A549 (cell line): ENCODE data around the gene PHF1. TPM values are rescaled to one million over a fixed set of nuclear protein-coding genes. Genes with fewer than 3 reads are reported as not detected.
A peak's percentile ranks its signal among the peaks of the same experiment; 100 is the strongest.

ENCODE experiments used
- ATAC-seq, 2 experiments: fragments of 200-7000 bp in 1 of 2; fragments of >200 bp in 1 of 2; cut with Nextera tagmentation in 1 of 2; cut with Tn5 transposase in 1 of 2; 3 replicates each; pipeline versions ENCODE4 v1.8.0 to v1.9.1; 2018 to 2020; ENCODE audit warnings: mild to moderate bottlenecking in 1 of 2, moderate library complexity in 1 of 2
- CTCF ChIA-PET: fragments of 300-600 bp; sonication (Branson Sonifier 250); formaldehyde crosslinking; extraction: SDS; loops from one replicate; lab custom pipeline; 2021; ENCODE audit warnings: antibody characterized with exemption, inconsistent platforms; lab: Yijun Ruan, JAX
- POLR2A ChIA-PET: fragments of 350-600 bp; formaldehyde crosslinking; extraction: SDS; loops from one replicate; lab custom pipeline; 2021; ENCODE audit warnings: antibody characterized with exemption, inconsistent platforms; lab: Yijun Ruan, JAX
- DNase-seq, 2 experiments: peaks; one replicate each; pipeline versions ENCODE4 v3.0.0 to v3.0.0-alpha.2; 2011 to 2016; ENCODE audit warnings: low read depth in 1 of 2, low spot score in 1 of 2
- FAIRE-seq: peaks from 2 replicates; lab custom pipeline; 2011; peaks lifted over from hg19 to GRCh38; lab: Jason Lieb, UNC
- H3K27ac ChIP-seq, 2 experiments: fragments of >200 bp; sonication (Bioruptor Twin); formaldehyde crosslinking; 3 replicates each; pipeline ENCODE4 v1.5.1; 2016 to 2017
- H3K4me1 ChIP-seq: fragments of >200 bp; sonication (Bioruptor Twin); formaldehyde crosslinking; 3 replicates; pipeline ENCODE4 v1.6.1; 2016
- H3K4me2 ChIP-seq: fragments of >200 bp; sonication (Bioruptor Twin); formaldehyde crosslinking; 3 replicates; pipeline ENCODE4 v1.6.1; 2016
- H3K4me3 ChIP-seq: fragments of >200 bp; sonication (Bioruptor Twin); formaldehyde crosslinking; 3 replicates; pipeline ENCODE4 v1.5.1; 2016
- H3K9me3 ChIP-seq: fragments of >200 bp; sonication (Bioruptor Twin); formaldehyde crosslinking; 3 replicates; pipeline ENCODE4 v1.6.1; 2016
- CBX2 ChIP-seq: fragments of 200-600 bp; sonication (generic); IDR thresholded peaks from 2 replicates; pipeline ENCODE4 v1.6.1; 2016; ENCODE audit warnings: low read depth, mild to moderate bottlenecking, borderline replicate concordance
- CBX8 ChIP-seq: fragments of 200-600 bp; sonication (generic); IDR thresholded peaks from 2 replicates; pipeline ENCODE4 v1.6.1; 2016
- CHD2 ChIP-seq: fragments of 150-350 bp; IDR thresholded peaks from 2 replicates; pipeline ENCODE4 v1.6.1; 2014; ENCODE audit warnings: low read length; ENCODE audit not compliant: partially characterized antibody
- EHF ChIP-seq: fragments of 250-450 bp; sonication (Bioruptor Pico); IDR thresholded peaks from 2 replicates; pipeline ENCODE4 v1.5.0; 2020; ENCODE audit warnings: mild to moderate bottlenecking
- FOSL2 ChIP-seq, 2 experiments: fragments of 450-650 bp in 1 of 2; fragments of >200 bp in 1 of 2; sonication (Bioruptor Twin) in 1 of 2; formaldehyde crosslinking; IDR thresholded peaks; 2 replicates each; pipeline versions ENCODE4 v1.5.0 to v1.6.1; 2016 to 2020; ENCODE audit warnings: mild to moderate bottlenecking in 1 of 2, moderate library complexity in 1 of 2
- HDAC2 ChIP-seq: fragments of 200-600 bp; sonication (generic); IDR thresholded peaks from 2 replicates; pipeline ENCODE4 v1.6.1; 2016
- HEYL ChIP-seq: fragments of 250-450 bp; sonication (Bioruptor Pico); IDR thresholded peaks from 2 replicates; pipeline ENCODE4 v1.8.0; 2021; ENCODE audit warnings: mild to moderate bottlenecking, moderate library complexity
- HOXB13 ChIP-seq: fragments of 250-450 bp; sonication (Bioruptor Pico); IDR thresholded peaks from 2 replicates; pipeline ENCODE4 v1.5.0; 2020; ENCODE audit warnings: low read depth, mild to moderate bottlenecking, moderate library complexity
- KDM1A ChIP-seq: fragments of 200-600 bp; sonication (generic); IDR thresholded peaks from 2 replicates; pipeline ENCODE4 v1.6.1; 2016; ENCODE audit warnings: low read depth, mild to moderate bottlenecking
- MAFK ChIP-seq: fragments of 450-650 bp; IDR thresholded peaks from 2 replicates; pipeline ENCODE4 v1.6.1; 2014; ENCODE audit not compliant: partially characterized antibody
- NFE2L2 ChIP-seq: fragments of 150-350 bp; conservative IDR thresholded peaks from 2 replicates; pipeline ENCODE4 v1.6.1; 2014; ENCODE audit warnings: low read length
- NR3C1 ChIP-seq: fragments of >200 bp; sonication (Bioruptor Twin); formaldehyde crosslinking; IDR thresholded peaks from 3 replicates; pipeline ENCODE4 v1.6.1; 2017
- PHF8 ChIP-seq: fragments of 200-600 bp; sonication (generic); IDR thresholded peaks from 2 replicates; pipeline ENCODE4 v1.6.1; 2016; ENCODE audit warnings: low read depth, mild to moderate bottlenecking, antibody characterized with exemption, moderate library complexity, borderline replicate concordance
- POLR2A ChIP-seq: IDR thresholded peaks from 2 replicates; pipeline ENCODE4 v1.6.1; 2012; ENCODE audit warnings: mild to moderate bottlenecking, low read length
- POLR2AphosphoS2 ChIP-seq: conservative IDR thresholded peaks from 2 replicates; pipeline ENCODE4 v1.6.1; 2012; ENCODE audit warnings: low read length, improper control_type of control experiment, inconsistent platforms
- RAD21 ChIP-seq, 2 experiments: fragments of >200 bp in 1 of 2; sonication (Bioruptor Twin) in 1 of 2; formaldehyde crosslinking in 1 of 2; IDR thresholded peaks in 1 of 2; conservative IDR thresholded peaks in 1 of 2; 2 replicates in 1 of 2; 3 replicates in 1 of 2; pipeline ENCODE4 v1.6.1; 2012 to 2018; ENCODE audit warnings: inconsistent platforms in 1 of 2
- RCOR1 ChIP-seq: fragments of 150-350 bp; IDR thresholded peaks from 2 replicates; pipeline ENCODE4 v1.6.1; 2014; ENCODE audit warnings: antibody characterized with exemption, low read length, low read depth
- RFX5 ChIP-seq: fragments of 450-650 bp; IDR thresholded peaks from 2 replicates; pipeline ENCODE4 v1.7.1; 2014; ENCODE audit warnings: antibody characterized with exemption, mild to moderate bottlenecking, moderate library complexity
- RNF2 ChIP-seq: fragments of 200-600 bp; sonication (generic); IDR thresholded peaks from 2 replicates; pipeline ENCODE4 v1.6.1; 2016; ENCODE audit warnings: low read depth, mild to moderate bottlenecking, antibody characterized with exemption, moderate library complexity, borderline replicate concordance
- SREBF2 ChIP-seq: fragments of 450-650 bp; IDR thresholded peaks from 2 replicates; pipeline ENCODE4 v1.6.1; 2014; ENCODE audit warnings: mild to moderate bottlenecking, moderate library complexity
- TFCP2L1 ChIP-seq: fragments of 250-450 bp; sonication (Bioruptor Pico); IDR thresholded peaks from 2 replicates; pipeline ENCODE4 v1.5.0; 2021; ENCODE audit warnings: mild to moderate bottlenecking
- TP53 ChIP-seq: fragments of 250-450 bp; sonication (Bioruptor Pico); IDR thresholded peaks from 2 replicates; pipeline ENCODE4 v1.5.0; 2021; ENCODE audit warnings: mild to moderate bottlenecking, moderate library complexity
- WGBS: methylation state at CpG from one replicate; pipeline ENCODE4 v1.1.6; 2017; ENCODE audit errors: missing lambda C conversion rate; 5-methylcytosine and 5-hydroxymethylcytosine counted together
- polyA plus RNA-seq, 4 experiments: library from polyadenylated mRNA; depleted of rRNA in 3 of 4; stranded (reverse); fragments of >200 nt; fragmentation: RNase III in 1 of 4; extraction: RNeasy Plus Mini Kit Qiagen cat#74134 plus additional on column Dnase treatment in 1 of 4; gene quantifications; 2 replicates in 3 of 4; 3 replicates in 1 of 4; pipeline ENCODE4 v1.2.3, GENCODE V29; 2011 to 2017
- TF ChIP-seq, protein P1 (sequence below): fragments of 250-450 bp; sonication (Bioruptor Pico); IDR thresholded peaks from 2 replicates; pipeline ENCODE4 v1.5.0; 2021; ENCODE audit warnings: mild to moderate bottlenecking, moderate library complexity, borderline replicate concordance
- TF ChIP-seq, protein P2 (sequence below): IDR thresholded peaks from 2 replicates; pipeline ENCODE4 v1.6.1; 2012; ENCODE audit warnings: low read depth, borderline replicate concordance
- TF ChIP-seq, protein P3 (sequence below): fragments of 450-650 bp; IDR thresholded peaks from 2 replicates; pipeline ENCODE4 v1.6.1; 2014; ENCODE audit warnings: antibody characterized with exemption
- TF ChIP-seq, protein P4 (sequence below): fragments of >200 bp; sonication (Bioruptor Twin); formaldehyde crosslinking; IDR thresholded peaks from 3 replicates; pipeline ENCODE4 v1.6.1; 2016
- TF ChIP-seq, protein P5 (sequence below): fragments of 150-350 bp; IDR thresholded peaks from 2 replicates; pipeline ENCODE4 v1.6.1; 2014; ENCODE audit warnings: low read depth, mild to moderate bottlenecking, low read length

The PHF1 gene
- polyA plus RNA-seq, 2 of the 4 experiments (the other 2 are of a cell fraction), result 14.0 to 21.4 TPM

DNA sequence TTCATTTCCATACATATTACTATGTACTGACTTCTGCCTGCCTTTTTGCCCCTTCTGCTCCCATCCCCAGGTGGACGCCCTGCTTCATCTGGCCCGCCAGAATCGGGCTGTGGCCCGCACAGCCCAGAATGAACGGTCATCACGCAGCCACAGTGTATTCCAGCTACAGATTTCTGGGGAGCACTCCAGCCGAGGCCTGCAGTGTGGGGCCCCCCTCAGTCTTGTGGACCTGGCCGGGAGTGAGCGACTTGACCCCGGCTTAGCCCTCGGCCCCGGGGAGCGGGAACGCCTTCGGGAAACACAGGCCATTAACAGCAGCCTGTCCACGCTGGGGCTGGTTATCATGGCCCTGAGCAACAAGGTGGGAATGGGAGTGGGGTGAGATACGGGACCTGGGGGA lies 4.7 kb upstream of the PHF1 start:
- ATAC-seq (no peak), DNase-seq (no peak), FAIRE-seq (no peak)
- ChIA-PET POLR2A (no interaction called here), CTCF (interaction anchor here (0.6 to 1.6 kb wide), 4 partner anchors 10 to 705 kb away, joined by 3 to 7 read pairs (median 4); partner anchors contain the start of gene RGL2)
- peaks cover 8% of the 10 kb centered on the region for H3K4me1 ChIP-seq
- H3K27ac ChIP-seq, result no peak overlapping the region
- no peak overlapping the region for H3K4me2 ChIP-seq
- 98% methylated on average over 8 of the region's 17 CpGs for WGBS
- H3K9me3 ChIP-seq, result no peaks in the 10 kb centered on the region
- no peak for TF ChIP-seq MAFK
- TF ChIP-seq SREBF2, result no peak
- no peak for TF ChIP-seq NFE2L2
- no peak overlapping the region for H3K4me3 ChIP-seq

DNA sequence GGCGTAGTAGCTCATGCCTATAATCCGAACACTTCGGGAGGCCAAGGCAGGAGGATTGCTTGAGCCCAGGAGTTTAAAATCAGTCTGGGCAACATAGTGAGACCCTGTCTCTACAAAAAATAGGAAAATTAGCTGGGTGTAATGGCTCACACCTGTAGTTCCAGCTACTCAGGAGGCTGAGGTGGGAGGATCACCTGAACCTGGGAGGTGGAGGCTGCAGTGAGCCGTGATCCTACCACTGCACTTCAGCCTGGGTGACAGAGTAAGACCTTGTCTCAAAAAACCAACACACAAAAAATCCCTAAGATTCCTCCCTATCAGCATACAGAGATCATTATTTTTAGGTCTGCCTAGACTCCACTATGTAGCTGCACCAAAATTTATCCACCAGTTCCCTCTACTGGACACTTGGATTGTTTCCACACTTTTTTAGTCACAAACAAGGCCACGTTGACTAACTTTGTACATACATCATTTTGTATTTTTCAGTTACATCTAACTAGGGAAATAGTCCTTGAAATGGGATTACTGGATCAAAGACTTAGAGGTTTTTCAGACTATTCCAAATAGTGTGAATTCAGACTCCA lies 3.6 kb upstream of the PHF1 start:
- peaks cover 12% of the 10 kb centered on the region for H3K4me1 ChIP-seq
- H3K4me3 ChIP-seq, result no peak overlapping the region
- TF ChIP-seq POLR2A (no peak), HDAC2 (no peak), RAD21 (conservative IDR thresholded peaks at IDR 0.05 in 1 of 2, IDR thresholded peaks at IDR 0.05 in 1 of 2) (peak; percentile 25 to 40; a peak in 2 of 5 replicates)
- TF ChIP-seq, protein P1, sequence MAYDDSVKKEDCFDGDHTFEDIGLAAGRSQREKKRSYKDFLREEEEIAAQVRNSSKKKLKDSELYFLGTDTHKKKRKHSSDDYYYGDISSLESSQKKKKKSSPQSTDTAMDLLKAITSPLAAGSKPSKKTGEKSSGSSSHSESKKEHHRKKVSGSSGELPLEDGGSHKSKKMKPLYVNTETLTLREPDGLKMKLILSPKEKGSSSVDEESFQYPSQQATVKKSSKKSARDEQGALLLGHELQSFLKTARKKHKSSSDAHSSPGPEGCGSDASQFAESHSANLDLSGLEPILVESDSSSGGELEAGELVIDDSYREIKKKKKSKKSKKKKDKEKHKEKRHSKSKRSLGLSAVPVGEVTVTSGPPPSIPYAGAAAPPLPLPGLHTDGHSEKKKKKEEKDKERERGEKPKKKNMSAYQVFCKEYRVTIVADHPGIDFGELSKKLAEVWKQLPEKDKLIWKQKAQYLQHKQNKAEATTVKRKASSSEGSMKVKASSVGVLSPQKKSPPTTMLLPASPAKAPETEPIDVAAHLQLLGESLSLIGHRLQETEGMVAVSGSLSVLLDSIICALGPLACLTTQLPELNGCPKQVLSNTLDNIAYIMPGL (CRISPR knock-in tag), result no peak
- no peaks in the 10 kb centered on the region for H3K9me3 ChIP-seq
- WGBS, result 87% methylated on average over 5 of the region's 5 CpGs
- H3K27ac ChIP-seq, result no peak overlapping the region
- DNase-seq, result peak in 1 of 2 experiments; percentile 47
- H3K4me2 ChIP-seq, result no peak overlapping the region
- no peak for ATAC-seq
- POLR2A ChIA-PET, result no interaction called here
- CTCF ChIA-PET, result interaction anchor here (0.8 to 1.6 kb wide), 7 partner anchors 10 to 129 kb away, joined by 3 to 6 read pairs (median 3); partner anchors contain the start of genes B3GALT4 and RGL2
- FAIRE-seq, result no peak

DNA sequence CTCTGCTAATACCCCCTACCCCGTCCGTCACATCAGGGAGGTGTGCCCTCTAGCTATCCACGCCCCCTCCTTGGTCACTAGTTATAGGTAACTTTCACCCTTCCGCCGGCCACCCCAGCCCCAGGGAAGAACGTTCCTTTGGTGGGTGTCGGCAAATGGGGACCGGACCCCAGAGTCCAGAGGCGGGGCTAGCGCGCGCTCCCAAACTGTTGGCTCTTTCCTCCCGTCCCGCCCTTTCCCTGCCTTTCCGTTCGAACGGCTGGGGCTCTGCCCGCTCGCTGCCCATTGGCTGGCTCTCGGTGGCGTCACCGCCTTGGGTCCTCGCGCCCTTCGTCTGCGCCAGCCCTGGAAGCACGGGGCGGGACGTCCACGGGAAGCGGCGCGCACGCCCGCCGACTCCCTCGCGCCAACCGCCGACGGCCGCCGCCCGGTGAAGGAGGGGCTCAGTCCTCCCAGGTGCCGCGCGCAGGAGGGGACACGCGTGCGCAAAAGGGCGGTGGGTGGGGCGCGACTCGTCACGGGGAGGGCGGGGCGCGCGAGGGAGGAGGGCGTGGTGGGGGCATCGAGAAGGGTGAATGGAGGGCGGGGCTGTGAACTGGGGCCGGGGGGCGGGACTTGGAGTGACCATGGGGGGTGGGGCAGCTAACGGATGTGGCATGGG lies 634 bp upstream of the PHF1 start:
- ChIA-PET CTCF (no interaction called here), POLR2A (interaction anchor here (0.6 to 1.6 kb wide), 4 partner anchors 15 to 131 kb away, joined by 3 to 7 read pairs (median 4); no protein-coding TSS in a partner anchor)
- Histone ChIP-seq H3K4me3 (peak overlapping the region; percentile 99), H3K4me1 (peaks cover 15% of the 10 kb centered on the region), H3K27ac (peak overlapping the region; percentile 98 to 99), H3K4me2 (peak overlapping the region; percentile 89), H3K9me3 (no peaks in the 10 kb centered on the region)
- 0% methylated on average over 4 of the region's 65 CpGs for WGBS
- DNase-seq, result peak; percentile 93 to 97
- no peak for FAIRE-seq
- ATAC-seq, result peak; percentile 89 to 95
- TF ChIP-seq NR3C1 (no peak), CHD2 (no peak), POLR2AphosphoS2 (peak; percentile 94), HDAC2 (no peak), KDM1A (no peak), CBX2 (no peak), FOSL2 (IDR thresholded peaks at IDR 0.05) (no peak), FOSL2 (CRISPR knock-in tag; IDR thresholded peaks at IDR 0.05) (no peak), TP53 (CRISPR knock-in tag) (no peak), NFE2L2 (no peak), TFCP2L1 (CRISPR knock-in tag) (no peak), RNF2 (no peak), HEYL (CRISPR knock-in tag) (no peak), RCOR1 (no peak), EHF (CRISPR knock-in tag) (no peak), RFX5 (peak; percentile 61; the same call in 1 of the 2 replicates), RAD21 (conservative IDR thresholded peaks at IDR 0.05 in 1 of 2, IDR thresholded peaks at IDR 0.05 in 1 of 2) (no peak), PHF8 (no peak), CBX8 (no peak), HOXB13 (no peak)
- TF ChIP-seq, protein P2, sequence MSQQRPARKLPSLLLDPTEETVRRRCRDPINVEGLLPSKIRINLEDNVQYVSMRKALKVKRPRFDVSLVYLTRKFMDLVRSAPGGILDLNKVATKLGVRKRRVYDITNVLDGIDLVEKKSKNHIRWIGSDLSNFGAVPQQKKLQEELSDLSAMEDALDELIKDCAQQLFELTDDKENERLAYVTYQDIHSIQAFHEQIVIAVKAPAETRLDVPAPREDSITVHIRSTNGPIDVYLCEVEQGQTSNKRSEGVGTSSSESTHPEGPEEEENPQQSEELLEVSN, result peak; percentile 82
- TF ChIP-seq, protein P3, sequence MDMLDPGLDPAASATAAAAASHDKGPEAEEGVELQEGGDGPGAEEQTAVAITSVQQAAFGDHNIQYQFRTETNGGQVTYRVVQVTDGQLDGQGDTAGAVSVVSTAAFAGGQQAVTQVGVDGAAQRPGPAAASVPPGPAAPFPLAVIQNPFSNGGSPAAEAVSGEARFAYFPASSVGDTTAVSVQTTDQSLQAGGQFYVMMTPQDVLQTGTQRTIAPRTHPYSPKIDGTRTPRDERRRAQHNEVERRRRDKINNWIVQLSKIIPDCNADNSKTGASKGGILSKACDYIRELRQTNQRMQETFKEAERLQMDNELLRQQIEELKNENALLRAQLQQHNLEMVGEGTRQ, result no peak
- TF ChIP-seq, protein P4, sequence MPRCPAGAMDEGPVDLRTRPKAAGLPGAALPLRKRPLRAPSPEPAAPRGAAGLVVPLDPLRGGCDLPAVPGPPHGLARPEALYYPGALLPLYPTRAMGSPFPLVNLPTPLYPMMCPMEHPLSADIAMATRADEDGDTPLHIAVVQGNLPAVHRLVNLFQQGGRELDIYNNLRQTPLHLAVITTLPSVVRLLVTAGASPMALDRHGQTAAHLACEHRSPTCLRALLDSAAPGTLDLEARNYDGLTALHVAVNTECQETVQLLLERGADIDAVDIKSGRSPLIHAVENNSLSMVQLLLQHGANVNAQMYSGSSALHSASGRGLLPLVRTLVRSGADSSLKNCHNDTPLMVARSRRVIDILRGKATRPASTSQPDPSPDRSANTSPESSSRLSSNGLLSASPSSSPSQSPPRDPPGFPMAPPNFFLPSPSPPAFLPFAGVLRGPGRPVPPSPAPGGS, result 0 out of 3 replicates have a peak, but pooled peaks have one; percentile 25
- TF ChIP-seq, protein P5, sequence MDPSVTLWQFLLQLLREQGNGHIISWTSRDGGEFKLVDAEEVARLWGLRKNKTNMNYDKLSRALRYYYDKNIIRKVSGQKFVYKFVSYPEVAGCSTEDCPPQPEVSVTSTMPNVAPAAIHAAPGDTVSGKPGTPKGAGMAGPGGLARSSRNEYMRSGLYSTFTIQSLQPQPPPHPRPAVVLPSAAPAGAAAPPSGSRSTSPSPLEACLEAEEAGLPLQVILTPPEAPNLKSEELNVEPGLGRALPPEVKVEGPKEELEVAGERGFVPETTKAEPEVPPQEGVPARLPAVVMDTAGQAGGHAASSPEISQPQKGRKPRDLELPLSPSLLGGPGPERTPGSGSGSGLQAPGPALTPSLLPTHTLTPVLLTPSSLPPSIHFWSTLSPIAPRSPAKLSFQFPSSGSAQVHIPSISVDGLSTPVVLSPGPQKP, result no peak
